ENCODE measurements around the gene CTSH.
"Not testable (repeated sequence)": the region's sequence is repeated elsewhere in the genome, so short reads cannot be mapped to it uniquely, and the experiment has no call there.

Gene CTSH

DNA sequence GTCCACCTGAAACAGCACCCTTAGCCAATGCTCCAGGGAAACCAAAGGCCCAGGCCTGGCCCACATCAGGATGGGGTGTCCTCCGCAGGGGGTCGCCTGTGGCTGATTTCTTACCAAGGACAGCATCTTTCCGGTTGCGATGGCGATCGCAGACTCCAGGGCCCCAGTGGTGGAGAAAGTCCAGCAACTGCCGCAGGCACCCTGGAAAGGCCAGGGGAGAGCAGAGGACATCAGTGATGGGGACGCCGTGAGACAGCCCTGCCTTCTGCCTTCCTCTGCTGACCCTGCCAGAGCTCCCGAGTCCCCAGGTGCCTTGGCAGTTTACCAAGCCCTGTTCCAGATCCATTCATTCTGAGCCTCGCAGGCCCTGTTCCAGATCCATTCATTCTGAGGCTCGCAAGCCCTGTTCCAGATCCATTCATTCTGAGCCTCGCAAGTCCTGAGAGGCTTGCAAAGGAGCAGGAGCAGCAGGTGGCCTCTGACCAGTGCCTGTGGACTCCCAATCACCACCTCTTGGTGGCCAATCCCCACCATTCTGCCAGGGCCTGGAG lies 12.5 kb downstream of the CTSH start:
- no peak for DNase-seq (ENCODE audit: low read depth)
- H3K4me3 ChIP-seq (ENCODE audit: low read depth, low read length), result no peak overlapping the region
- TF ChIP-seq, protein P1, sequence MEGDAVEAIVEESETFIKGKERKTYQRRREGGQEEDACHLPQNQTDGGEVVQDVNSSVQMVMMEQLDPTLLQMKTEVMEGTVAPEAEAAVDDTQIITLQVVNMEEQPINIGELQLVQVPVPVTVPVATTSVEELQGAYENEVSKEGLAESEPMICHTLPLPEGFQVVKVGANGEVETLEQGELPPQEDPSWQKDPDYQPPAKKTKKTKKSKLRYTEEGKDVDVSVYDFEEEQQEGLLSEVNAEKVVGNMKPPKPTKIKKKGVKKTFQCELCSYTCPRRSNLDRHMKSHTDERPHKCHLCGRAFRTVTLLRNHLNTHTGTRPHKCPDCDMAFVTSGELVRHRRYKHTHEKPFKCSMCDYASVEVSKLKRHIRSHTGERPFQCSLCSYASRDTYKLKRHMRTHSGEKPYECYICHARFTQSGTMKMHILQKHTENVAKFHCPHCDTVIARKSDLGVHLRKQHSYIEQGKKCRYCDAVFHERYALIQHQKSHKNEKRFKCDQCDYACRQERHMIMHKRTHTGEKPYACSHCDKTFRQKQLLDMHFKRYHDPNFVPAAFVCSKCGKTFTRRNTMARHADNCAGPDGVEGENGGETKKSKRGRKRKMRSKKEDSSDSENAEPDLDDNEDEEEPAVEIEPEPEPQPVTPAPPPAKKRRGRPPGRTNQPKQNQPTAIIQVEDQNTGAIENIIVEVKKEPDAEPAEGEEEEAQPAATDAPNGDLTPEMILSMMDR (IDR thresholded peaks at IDR 0.05; ENCODE audit: low read depth, low read length, missing control alignments), result no peak

GRCh38 chr15:78931439-78932257 lies 13.2 kb downstream of the CTSH start:
- DNase-seq (ENCODE audit: low read depth), result no peak
- TF ChIP-seq, protein P1 (IDR thresholded peaks at IDR 0.05; ENCODE audit: low read depth, low read length, missing control alignments), result no peak
- H3K4me3 ChIP-seq (ENCODE audit: low read depth, low read length), result no peak overlapping the region

DNA sequence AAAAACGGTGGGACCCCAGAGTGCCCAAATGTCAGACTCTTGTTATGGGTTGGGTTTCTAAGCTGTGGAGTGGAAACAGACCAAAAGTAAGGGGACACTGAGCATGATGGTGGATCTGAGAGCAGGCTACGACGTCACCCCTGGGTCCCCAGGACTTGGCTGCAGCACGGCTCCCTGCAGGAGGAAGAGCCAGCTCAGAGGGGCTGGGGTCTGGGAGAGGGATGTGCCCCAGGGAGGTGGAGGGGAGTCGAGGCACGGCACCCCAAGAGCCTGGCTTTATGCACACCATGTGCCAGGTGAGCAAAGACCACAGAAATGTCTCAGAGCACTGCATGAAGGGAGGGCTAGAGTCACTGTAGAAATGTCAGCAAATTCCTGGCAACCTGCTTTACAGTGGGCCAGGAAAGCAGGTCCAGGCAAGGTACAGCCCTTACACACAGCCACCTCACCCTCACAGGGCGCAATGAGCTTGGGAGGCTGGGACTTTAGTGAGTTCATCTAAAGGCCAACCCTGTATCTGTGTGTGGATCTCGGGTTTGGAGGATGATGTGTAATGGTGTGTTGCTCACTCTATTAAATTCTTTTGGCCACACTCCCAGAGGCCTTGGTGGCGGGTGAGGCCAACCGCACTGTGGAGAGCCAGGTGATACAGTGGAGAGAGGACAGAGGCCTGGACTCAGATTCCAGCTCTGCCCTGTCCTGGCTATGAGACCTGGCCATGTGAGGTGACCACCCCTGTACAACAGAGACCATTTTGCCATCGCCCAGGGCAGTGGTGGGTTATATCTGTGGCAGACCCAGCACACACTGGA lies 14.1 kb downstream of the CTSH start:
- DNase-seq (ENCODE audit: low read depth), result no peak
- H3K4me3 ChIP-seq (ENCODE audit: low read depth, low read length), result no peak overlapping the region
- TF ChIP-seq, protein P1 (IDR thresholded peaks at IDR 0.05; ENCODE audit: low read depth, low read length, missing control alignments), result no peak

GRCh38 chr15:78929536-78930264 lies 15.1 kb downstream of the CTSH start:
- TF ChIP-seq, protein P1 (IDR thresholded peaks at IDR 0.05; ENCODE audit: low read depth, low read length, missing control alignments), result no peak
- no peak for DNase-seq (ENCODE audit: low read depth)
- H3K4me3 ChIP-seq (ENCODE audit: low read depth, low read length), result no peak overlapping the region

- no peak overlapping the region for H3K4me3 ChIP-seq (ENCODE audit: low read depth, low read length)
- TF ChIP-seq, protein P1 (IDR thresholded peaks at IDR 0.05; ENCODE audit: low read depth, low read length, missing control alignments), result no peak
- DNase-seq (ENCODE audit: low read depth), result no peak
These were observed 16.2 kb downstream of the CTSH start for GRCh38 chr15:78928616-78929093.

DNA sequence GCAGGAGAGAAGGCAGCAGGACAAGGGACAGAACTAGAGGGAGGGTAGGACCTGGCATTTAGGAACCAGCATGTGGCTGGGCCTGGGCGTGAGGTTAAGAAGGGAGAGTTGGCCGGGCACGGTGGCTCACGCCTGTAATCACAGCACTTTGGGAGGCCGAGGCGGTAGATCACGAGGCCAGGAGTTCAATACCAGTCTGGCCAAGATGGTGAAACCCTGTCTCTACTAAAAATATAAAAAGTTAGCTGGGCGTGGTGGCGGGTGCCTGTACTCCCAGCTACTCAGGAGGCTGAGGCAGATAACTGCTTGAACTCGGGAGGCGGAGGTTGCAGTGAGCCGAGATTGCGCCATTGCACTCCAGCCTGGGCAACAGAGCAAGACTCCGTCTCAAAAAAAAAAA lies 16.7 kb downstream of the CTSH start:
- not testable (repeated sequence) for H3K4me3 ChIP-seq (ENCODE audit: low read depth, low read length); DNase-seq (ENCODE audit: low read depth)

Measured in GM12864 (cell line).